Measurements from ENCODE around the gene TMEFF2.

TMEFF2 gene

DNA sequence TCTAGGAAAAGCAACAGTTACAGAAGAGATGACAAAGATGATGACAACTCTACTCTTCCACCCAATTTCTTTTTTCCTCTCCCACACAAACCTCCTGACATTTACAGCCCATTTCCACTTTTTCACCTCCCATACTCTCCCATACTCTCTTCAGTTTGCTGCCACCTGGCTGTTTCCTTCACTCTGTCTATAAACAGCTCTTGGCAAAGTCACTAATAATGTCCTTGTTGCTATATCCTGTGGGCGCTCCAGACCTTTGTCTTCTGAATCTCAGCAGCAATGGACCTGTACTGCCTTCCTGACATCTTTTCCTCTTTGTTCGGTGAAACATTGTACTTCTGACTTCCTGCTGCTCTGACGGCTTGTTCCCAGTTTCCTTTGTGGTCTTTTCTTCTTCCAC is 287.2 kb downstream of the TMEFF2 start:
- Histone ChIP-seq H3K27ac (ENCODE audit: low read depth, low read length) (no peak overlapping the region), H3K4me3 (ENCODE audit: low read length) (no peak overlapping the region), H3K36me3 (ENCODE audit: control insufficient read depth, insufficient read depth, low read length) (no peaks in the 10 kb centered on the region), H3K9ac (ENCODE audit: low read length) (no peak overlapping the region), H3K27me3 (ENCODE audit: control insufficient read depth, insufficient read depth, low read length) (no peaks in the 10 kb centered on the region), H3K4me1 (ENCODE audit: control insufficient read depth, insufficient read depth, low read length) (no peaks in the 10 kb centered on the region)

DNA sequence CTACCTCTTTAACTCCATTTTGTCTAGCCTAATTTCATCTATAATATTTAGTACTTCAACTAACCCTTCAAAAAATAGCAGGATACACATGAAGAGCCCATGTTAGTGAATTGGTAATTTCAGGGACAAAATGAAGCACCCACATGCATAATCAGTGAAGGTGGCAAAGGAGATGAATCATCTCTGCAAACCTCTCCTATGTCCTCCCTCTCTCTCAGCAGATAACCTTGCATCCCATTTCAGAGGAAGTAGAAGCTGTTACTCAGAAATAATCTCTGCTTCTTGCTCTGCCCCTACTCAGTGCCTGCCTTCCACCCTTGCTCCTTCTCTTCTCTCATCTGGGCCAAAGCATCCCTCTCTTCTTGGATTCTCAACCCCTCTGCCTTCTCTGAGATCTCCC is 287.6 kb downstream of the TMEFF2 start:
- Histone ChIP-seq H3K27ac (ENCODE audit: low read depth, low read length) (no peak overlapping the region), H3K27me3 (ENCODE audit: control insufficient read depth, insufficient read depth, low read length) (no peaks in the 10 kb centered on the region), H3K36me3 (ENCODE audit: control insufficient read depth, insufficient read depth, low read length) (no peaks in the 10 kb centered on the region), H3K9ac (ENCODE audit: low read length) (no peak overlapping the region), H3K4me3 (ENCODE audit: low read length) (no peak overlapping the region), H3K4me1 (ENCODE audit: control insufficient read depth, insufficient read depth, low read length) (no peaks in the 10 kb centered on the region)

DNA sequence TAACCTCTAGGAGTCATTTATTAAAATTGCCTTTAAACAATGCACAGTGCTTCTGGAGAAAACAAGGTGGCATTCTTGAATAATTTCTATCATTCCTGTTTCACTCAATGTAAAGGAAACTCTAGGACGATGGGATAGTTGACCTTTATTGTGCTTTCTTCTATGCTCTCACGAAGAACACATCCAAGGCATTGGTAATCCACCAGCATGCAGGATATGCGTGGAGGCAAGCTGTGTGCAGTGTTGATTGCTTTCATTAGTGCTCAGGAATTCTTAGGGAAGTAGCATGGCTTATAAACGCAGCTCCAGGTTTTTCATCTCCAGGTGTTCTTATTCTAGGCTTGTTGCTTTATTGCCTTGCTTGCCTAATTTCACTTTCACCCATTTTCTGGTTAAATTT is 289.4 kb downstream of the TMEFF2 start:
- Histone ChIP-seq H3K4me1 (ENCODE audit: control insufficient read depth, insufficient read depth, low read length) (no peaks in the 10 kb centered on the region), H3K9ac (ENCODE audit: low read length) (no peak overlapping the region), H3K27ac (ENCODE audit: low read depth, low read length) (no peak overlapping the region), H3K27me3 (ENCODE audit: control insufficient read depth, insufficient read depth, low read length) (no peaks in the 10 kb centered on the region), H3K36me3 (ENCODE audit: control insufficient read depth, insufficient read depth, low read length) (no peaks in the 10 kb centered on the region), H3K4me3 (ENCODE audit: low read length) (no peak overlapping the region)

DNA sequence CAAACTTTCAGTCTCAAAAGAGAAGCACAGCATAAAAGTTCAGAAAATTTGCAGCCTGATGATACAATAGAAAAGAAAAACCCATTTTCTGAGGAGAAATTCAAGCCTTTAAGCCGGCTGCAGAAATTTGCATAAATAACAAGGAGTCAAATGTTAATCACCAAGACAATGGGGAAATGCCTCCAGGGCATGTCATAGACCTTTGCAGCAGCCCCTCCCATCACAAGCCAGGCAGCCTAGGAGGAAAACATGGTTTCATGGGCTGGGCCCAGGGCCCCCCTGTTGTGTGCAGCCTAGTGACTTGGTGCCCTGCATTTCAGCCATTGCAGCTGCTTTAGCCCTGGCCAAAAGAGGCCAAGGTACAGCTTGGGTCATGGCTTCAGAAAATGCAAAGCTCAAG is 293.7 kb downstream of the TMEFF2 start:
- Histone ChIP-seq H3K4me1 (ENCODE audit: control insufficient read depth, insufficient read depth, low read length) (peaks cover 6% of the 10 kb centered on the region), H3K9ac (ENCODE audit: low read length) (no peak overlapping the region), H3K27ac (ENCODE audit: low read depth, low read length) (no peak overlapping the region), H3K4me3 (ENCODE audit: low read length) (no peak overlapping the region), H3K36me3 (ENCODE audit: control insufficient read depth, insufficient read depth, low read length) (no peaks in the 10 kb centered on the region), H3K27me3 (ENCODE audit: control insufficient read depth, insufficient read depth, low read length) (no peaks in the 10 kb centered on the region)

DNA sequence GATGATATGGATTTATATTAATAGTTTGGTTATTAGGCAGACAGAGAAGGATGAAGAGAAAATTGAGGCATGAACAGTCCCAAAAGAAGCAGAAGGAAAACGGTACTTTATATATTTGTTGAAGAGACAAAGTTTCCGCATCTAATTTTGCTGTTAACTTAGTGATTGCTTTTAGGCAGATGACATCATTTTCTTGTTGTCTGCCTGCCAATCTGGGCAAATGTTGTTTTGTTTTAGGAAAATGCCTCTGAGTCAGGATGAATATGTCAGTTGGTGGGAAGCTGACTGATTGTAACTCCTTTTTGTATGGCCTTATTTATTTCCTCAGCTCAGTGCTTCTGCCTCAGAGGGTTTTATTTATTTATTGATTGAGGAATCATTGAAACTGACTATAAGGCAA is 295.3 kb downstream of the TMEFF2 start:
- Histone ChIP-seq H3K4me1 (ENCODE audit: control insufficient read depth, insufficient read depth, low read length) (peaks cover 6% of the 10 kb centered on the region), H3K4me3 (ENCODE audit: low read length) (no peak overlapping the region), H3K27me3 (ENCODE audit: control insufficient read depth, insufficient read depth, low read length) (no peaks in the 10 kb centered on the region), H3K9ac (ENCODE audit: low read length) (no peak overlapping the region), H3K36me3 (ENCODE audit: control insufficient read depth, insufficient read depth, low read length) (no peaks in the 10 kb centered on the region), H3K27ac (ENCODE audit: low read depth, low read length) (no peak overlapping the region)

Data from rectal smooth muscle tissue (tissue), 1 donor.